Adrenal gland (tissue), 5 donors: Measurements from ENCODE around the gene B3GNT2.

Experiments
- POLR2A ChIP-seq, 2 donors: fragments of 450-650 bp; IDR thresholded peaks; one replicate each; pipeline ENCODE4 v1.6.1; 2017; ENCODE audit warnings: antibody characterized with exemption in 2 of 2, mild to moderate bottlenecking in 2 of 2, moderate library complexity in 1 of 2
- TF ChIP-seq, protein P1 (sequence below), 6 experiments: fragments of 450-650 bp in 4 of 6; fragments of 200-600 bp in 2 of 6; sonication (generic) in 1 of 6; IDR thresholded peaks; 1 replicate in 5 of 6; 2 replicates in 1 of 6; pipeline versions ENCODE4 v1.5.1 to v1.8.0; 2016 to 2021; ENCODE audit warnings: antibody characterized with exemption in 6 of 6, mild to moderate bottlenecking in 2 of 6, moderate library complexity in 1 of 6
- donor health status: DM: no; HTN: no; CAD: no.

DNA sequence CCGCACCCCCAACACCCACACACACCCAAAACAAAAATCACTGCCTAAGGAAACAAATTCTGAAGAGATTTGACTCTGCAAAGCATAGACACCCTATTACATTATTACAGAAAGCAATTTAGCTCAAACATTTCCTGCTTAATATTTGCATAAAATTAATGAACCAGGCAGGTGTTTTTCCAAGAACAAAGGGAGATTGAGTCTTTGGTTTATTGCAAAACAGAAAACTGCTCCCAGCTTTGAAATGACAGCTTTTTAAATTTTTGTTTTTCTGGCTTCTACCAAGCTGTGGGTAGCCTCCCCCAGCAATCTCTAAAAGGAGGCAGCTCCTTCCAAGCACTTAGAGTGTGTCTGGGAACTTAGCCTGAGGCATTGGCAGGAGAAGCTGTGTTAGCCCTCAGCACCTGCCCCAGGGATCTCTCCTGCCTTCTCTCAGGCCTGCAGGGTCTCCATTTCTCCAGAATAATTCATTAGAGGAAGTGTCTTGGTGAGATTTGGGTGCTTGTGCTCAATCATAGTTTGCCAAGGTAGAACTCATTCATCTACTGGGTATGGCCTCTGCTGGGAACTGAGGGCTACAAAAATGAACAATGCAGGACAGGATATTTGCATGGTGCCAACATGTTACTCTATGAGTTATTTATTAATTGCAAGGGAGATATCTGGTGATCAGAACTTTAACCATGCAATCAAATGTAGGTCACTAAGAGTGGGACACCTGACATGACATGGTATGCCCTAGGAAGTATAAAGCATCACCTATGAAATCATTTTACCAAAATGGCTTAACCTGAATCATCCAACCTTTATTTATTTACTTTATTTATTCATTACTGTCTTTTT is 58.7 kb downstream of the B3GNT2 start:
- TF ChIP-seq, protein P1, sequence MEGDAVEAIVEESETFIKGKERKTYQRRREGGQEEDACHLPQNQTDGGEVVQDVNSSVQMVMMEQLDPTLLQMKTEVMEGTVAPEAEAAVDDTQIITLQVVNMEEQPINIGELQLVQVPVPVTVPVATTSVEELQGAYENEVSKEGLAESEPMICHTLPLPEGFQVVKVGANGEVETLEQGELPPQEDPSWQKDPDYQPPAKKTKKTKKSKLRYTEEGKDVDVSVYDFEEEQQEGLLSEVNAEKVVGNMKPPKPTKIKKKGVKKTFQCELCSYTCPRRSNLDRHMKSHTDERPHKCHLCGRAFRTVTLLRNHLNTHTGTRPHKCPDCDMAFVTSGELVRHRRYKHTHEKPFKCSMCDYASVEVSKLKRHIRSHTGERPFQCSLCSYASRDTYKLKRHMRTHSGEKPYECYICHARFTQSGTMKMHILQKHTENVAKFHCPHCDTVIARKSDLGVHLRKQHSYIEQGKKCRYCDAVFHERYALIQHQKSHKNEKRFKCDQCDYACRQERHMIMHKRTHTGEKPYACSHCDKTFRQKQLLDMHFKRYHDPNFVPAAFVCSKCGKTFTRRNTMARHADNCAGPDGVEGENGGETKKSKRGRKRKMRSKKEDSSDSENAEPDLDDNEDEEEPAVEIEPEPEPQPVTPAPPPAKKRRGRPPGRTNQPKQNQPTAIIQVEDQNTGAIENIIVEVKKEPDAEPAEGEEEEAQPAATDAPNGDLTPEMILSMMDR (IDR thresholded peaks at IDR 0.05) = no peak
- no peak for TF ChIP-seq POLR2A (IDR thresholded peaks at IDR 0.05)
